Measurements from ENCODE around the gene ETV4. TPM values are rescaled to one million over a fixed set of nuclear protein-coding genes. Genes with fewer than 3 reads are reported as not detected.

Gene ETV4
- 0.38 TPM for total RNA-seq
- 0.34 TPM for polyA plus RNA-seq
- long read RNA-seq, donor 1, result 0 reads
- long read RNA-seq, donor 2, result 0 reads
- long read RNA-seq, donor 3, result 0 reads
- long read RNA-seq, donor 4, result 0 reads
- long read RNA-seq, donor 5, partial matches to known transcripts, result 0 of 1 reads
- long read RNA-seq, donor 5, other reads (novel, unspliced or antisense), result 0 of 1 reads
- long read RNA-seq, donor 6, result 0 reads
- long read RNA-seq, donor 7, partial matches to known transcripts, result 7 of 7 reads
- long read RNA-seq, donor 7, other reads (novel, unspliced or antisense), result 0 of 7 reads
- long read RNA-seq, donor 8, result 0 reads
- long read RNA-seq, donor 9, result 0 reads
- long read RNA-seq, donor 10, result 0 reads

DNA sequence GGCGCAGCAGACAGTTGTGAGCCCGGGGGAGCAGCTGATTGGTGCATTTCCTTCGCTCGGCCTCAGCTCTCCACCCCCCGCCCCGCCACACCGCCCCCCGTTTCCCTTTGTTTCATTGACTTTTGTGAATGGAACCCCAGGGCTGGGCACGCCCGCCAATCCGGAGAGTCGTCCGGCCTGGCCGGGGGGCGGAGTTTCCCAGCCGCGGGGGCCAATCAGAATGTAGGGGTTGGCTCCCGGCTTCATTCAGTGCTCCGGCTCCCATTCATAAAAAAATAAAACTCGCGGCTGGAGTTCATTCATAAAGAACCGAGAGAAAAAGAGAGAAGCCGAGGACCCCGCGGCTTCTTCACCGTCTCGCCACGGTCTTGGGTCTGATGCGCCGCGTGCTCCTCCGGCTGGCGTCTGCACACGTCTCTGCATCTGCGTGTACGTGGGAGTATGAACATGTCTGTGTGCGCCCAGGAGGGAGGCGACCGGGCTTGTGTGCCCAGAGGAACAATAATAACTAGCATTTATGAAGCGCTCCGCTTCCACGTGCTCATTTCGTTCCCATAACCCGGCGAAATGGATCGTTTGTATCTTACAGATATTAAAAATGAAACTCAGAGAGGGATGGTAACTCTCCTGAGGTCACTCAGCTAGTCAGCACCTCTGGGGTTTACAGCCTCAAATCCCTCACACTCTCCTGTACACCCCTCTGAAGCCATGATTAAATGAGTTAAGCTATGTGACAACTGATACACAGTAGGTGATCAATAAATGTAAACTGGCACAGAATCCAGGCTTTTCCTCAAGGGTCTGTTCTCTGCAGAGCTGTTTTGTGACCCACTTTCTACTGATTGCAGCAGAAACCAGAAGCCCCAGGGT lies at the start of gene ETV4:
Gene ETV4, minus strand, starts transcription at position 22 of the 870 bp plus-strand sequence. CDS start 723 bp downstream, outside the sequence.
- Histone ChIP-seq H3K4me3 (ENCODE audit: low read length in 2 of 2) (peak within 1 kb of the TSS; percentile 19 to 48), H3K4me1 (ENCODE audit: control insufficient read depth in 2 of 2, insufficient read depth in 2 of 2, low read length in 2 of 2) (peaks cover 10 to 11% of the 10 kb centered on the region in 2 donors), H3K9me3 (ENCODE audit: control insufficient read depth in 2 of 2, insufficient read depth in 1 of 2, low read length in 1 of 2) (peaks cover 0 to 1% of the 10 kb centered on the region in 2 donors), H3K27ac (ENCODE audit: low read depth in 1 of 2, low read length in 1 of 2) (no peak within 1 kb of the TSS), H3K27me3 (ENCODE audit: control insufficient read depth in 2 of 2, insufficient read depth in 1 of 2, low read length in 1 of 2) (peaks cover 69 to 90% of the 10 kb centered on the region in 2 donors), H3K36me3 (ENCODE audit: control insufficient read depth in 2 of 2, insufficient read depth in 2 of 2, low read length in 1 of 2) (no peaks in the 10 kb centered on the region)
- WGBS, result 2% methylated on average over 46 of the region's 46 CpGs
- DNase-seq (ENCODE audit: low read depth in 6 of 9, low spot score in 9 of 9), result peak; percentile 57 to 94 (median 84)

DNA sequence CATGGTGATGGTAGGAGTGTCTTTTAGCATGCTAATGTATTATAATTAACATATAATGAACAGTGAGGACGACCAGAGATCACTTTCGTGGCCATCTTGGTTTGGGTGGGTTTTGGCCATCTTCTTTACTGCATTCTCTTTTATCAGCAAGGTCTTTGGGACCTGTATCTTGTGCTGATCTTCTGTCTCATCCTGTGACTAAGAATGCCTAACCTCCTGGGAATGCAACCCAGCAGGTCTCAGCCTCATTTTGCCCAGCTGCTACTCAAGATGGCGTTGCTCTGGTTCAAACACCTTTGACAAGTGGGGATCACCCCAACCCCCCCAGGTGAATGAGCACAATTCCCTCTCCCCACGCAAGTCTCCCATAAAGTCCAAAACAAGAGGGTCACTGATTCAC lies 49.3 kb upstream of the ETV4 start:
- WGBS, result 69% methylated on average over 4 of the region's 4 CpGs

DNA sequence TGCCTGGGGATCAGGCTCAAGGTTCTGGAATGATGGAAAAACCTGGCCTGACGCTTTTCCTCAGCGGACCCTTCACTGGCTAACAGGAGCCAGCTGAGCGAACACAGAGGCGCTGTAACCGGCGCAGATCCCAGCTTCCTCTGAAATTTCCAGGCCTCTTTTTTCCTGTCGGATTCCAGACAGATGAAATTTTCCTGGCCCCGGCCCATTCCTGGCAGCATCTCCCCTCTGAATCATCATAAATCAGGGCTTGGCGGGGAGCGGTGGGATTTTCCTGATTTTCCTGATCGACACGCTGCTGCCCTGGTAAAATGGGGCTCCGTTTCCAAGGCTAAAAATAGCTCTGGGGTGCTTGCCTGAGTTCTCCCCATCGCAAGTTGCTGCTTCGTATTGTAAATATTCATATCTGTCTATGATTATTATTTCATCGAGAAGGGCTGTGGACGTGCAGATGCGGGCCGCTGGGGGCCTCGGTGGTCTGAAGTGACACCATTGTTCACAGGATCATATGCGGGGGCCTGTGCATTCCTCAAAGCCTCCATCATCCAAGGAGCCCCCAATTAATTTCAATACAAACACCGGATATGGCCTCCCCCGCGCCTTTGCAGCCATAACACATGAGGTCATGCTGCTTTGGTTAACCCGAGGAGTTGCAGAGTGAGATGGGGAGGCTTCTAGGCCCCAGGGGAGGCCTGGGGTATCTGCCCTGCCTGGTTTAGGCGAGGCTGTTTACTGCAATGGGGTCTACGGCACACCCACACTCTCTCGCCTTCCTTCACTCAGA lies 45.8 kb upstream of the ETV4 start:
- Histone ChIP-seq H3K36me3 (ENCODE audit: control insufficient read depth in 2 of 2, insufficient read depth in 2 of 2, low read length in 1 of 2) (no peaks in the 10 kb centered on the region), H3K27me3 (ENCODE audit: control insufficient read depth in 2 of 2, insufficient read depth in 1 of 2, low read length in 1 of 2) (no peaks in the 10 kb centered on the region), H3K27ac (ENCODE audit: low read depth in 1 of 2, low read length in 1 of 2) (peak overlapping the region in 1 of 2 donors; percentile 64), H3K9me3 (ENCODE audit: control insufficient read depth in 2 of 2, insufficient read depth in 1 of 2, low read length in 1 of 2) (no peaks in the 10 kb centered on the region), H3K4me3 (ENCODE audit: low read length in 2 of 2) (no peak overlapping the region), H3K4me1 (ENCODE audit: control insufficient read depth in 2 of 2, insufficient read depth in 2 of 2, low read length in 2 of 2) (peaks cover 0 to 3% of the 10 kb centered on the region in 2 donors)
- DNase-seq (ENCODE audit: low read depth in 6 of 9, low spot score in 9 of 9), result no peak
- 94% methylated on average over 28 of the region's 28 CpGs for WGBS

More for the DNA sequence above, 49.3 kb upstream of the ETV4 start:
- DNase-seq (ENCODE audit: low read depth in 6 of 9, low spot score in 9 of 9), result no peak
- no peak overlapping the region for H3K27ac ChIP-seq (ENCODE audit: low read depth in 1 of 2, low read length in 1 of 2)
- H3K4me3 ChIP-seq (ENCODE audit: low read length in 2 of 2), result no peak overlapping the region
- H3K9me3 ChIP-seq (ENCODE audit: control insufficient read depth in 2 of 2, insufficient read depth in 1 of 2, low read length in 1 of 2), result no peaks in the 10 kb centered on the region
- no peaks in the 10 kb centered on the region for H3K27me3 ChIP-seq (ENCODE audit: control insufficient read depth in 2 of 2, insufficient read depth in 1 of 2, low read length in 1 of 2)
- H3K36me3 ChIP-seq (ENCODE audit: control insufficient read depth in 2 of 2, insufficient read depth in 2 of 2, low read length in 1 of 2), result no peaks in the 10 kb centered on the region
- H3K4me1 ChIP-seq (ENCODE audit: control insufficient read depth in 2 of 2, insufficient read depth in 2 of 2, low read length in 2 of 2), result peaks cover 0 to 3% of the 10 kb centered on the region in 2 donors

DNA sequence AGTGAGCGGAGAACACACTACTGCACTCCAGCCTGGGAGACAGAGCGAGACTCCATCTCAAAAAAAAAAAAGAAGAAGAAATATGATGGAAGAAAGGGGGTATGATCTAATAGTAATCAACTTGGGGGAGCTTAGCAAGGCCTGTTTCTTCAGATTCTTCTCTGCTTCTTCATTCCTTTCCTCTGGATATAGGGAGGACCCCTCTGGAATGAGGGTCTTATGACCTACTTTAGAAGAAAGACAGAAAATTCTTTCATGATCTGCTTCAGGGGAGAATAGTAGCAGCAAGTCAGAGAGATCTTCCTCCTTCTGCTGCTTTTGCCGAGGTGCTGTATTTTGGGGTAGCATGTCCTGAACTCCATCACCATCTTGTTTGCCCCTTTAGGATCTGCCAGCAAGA lies 44.9 kb upstream of the ETV4 start:
- Histone ChIP-seq H3K27ac (ENCODE audit: low read depth in 1 of 2, low read length in 1 of 2) (peak overlapping the region in 1 of 2 donors; percentile 64), H3K9me3 (ENCODE audit: control insufficient read depth in 2 of 2, insufficient read depth in 1 of 2, low read length in 1 of 2) (no peaks in the 10 kb centered on the region), H3K27me3 (ENCODE audit: control insufficient read depth in 2 of 2, insufficient read depth in 1 of 2, low read length in 1 of 2) (no peaks in the 10 kb centered on the region), H3K4me3 (ENCODE audit: low read length in 2 of 2) (no peak overlapping the region), H3K36me3 (ENCODE audit: control insufficient read depth in 2 of 2, insufficient read depth in 2 of 2, low read length in 1 of 2) (no peaks in the 10 kb centered on the region), H3K4me1 (ENCODE audit: control insufficient read depth in 2 of 2, insufficient read depth in 2 of 2, low read length in 2 of 2) (peaks cover 0 to 3% of the 10 kb centered on the region in 2 donors)
- DNase-seq (ENCODE audit: low read depth in 6 of 9, low spot score in 9 of 9), result no peak
- 98% methylated on average over 3 of the region's 3 CpGs for WGBS

DNA sequence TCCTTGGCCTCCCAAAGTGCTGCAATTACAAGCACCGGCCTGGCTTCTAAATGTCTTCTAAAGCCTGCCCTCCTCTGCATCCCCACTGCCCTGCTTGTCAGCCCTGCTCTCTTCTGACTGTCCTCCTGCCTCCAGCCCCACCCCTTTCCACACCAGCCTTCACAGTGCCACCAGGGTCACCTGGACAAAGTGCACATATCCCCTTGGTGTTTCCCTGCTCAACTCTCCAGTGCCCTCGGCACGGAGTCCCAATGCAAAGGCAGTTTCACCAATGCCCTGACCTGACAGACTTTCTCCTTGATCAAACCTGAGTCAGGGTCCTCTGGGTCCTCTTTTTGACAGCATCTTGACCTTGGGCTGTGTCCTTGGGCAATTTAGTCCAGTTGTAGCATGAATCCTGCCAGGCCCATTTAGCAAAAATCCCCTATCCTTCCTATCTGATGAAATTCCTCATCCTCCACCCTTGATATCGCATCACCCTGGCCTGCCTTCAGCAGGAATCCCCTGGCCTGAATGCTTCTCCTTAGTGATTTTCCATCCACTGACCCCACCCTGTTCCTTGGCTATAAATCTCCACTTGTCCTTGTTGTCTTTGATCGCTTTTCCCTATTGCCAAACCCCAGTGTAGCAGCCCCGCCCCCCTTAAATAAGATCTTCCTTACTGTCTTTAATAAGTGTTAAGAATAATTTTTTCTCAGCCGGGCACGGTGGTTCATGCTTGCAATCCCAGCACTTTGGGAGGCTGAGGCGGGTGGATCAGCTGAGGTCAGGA lies 42.7 kb upstream of the ETV4 start:
- Histone ChIP-seq H3K27me3 (ENCODE audit: control insufficient read depth in 2 of 2, insufficient read depth in 1 of 2, low read length in 1 of 2) (no peaks in the 10 kb centered on the region), H3K36me3 (ENCODE audit: control insufficient read depth in 2 of 2, insufficient read depth in 2 of 2, low read length in 1 of 2) (no peaks in the 10 kb centered on the region), H3K4me3 (ENCODE audit: low read length in 2 of 2) (no peak overlapping the region), H3K4me1 (ENCODE audit: control insufficient read depth in 2 of 2, insufficient read depth in 2 of 2, low read length in 2 of 2) (peaks cover 0 to 3% of the 10 kb centered on the region in 2 donors), H3K27ac (ENCODE audit: low read depth in 1 of 2, low read length in 1 of 2) (no peak overlapping the region), H3K9me3 (ENCODE audit: control insufficient read depth in 2 of 2, insufficient read depth in 1 of 2, low read length in 1 of 2) (no peaks in the 10 kb centered on the region)
- 94% methylated on average over 9 of the region's 9 CpGs for WGBS
- DNase-seq (ENCODE audit: low read depth in 6 of 9, low spot score in 9 of 9), result no peak

DNA sequence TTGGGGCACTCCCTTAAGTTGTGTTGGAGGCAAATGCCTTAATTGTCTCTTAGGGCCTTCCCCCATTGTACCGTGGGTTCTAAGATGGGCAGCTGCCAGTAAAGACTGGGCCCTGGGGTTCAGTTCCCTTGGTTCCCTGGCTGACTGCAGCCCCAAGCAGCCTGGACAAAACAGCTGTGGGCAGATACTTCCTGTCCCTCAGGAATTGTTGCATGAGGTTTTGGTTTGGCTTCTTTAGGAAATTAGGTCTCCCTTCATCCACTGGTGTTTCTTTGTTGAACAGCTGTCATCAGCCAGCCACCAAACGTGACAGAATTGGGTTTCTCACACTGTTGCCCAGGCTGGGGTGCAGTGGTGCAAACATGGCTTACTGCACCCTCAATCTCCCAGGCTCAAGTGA lies 42.0 kb upstream of the ETV4 start:
- H3K4me3 ChIP-seq (ENCODE audit: low read length in 2 of 2), result no peak overlapping the region
- no peak overlapping the region for H3K27ac ChIP-seq (ENCODE audit: low read depth in 1 of 2, low read length in 1 of 2)
- no peaks in the 10 kb centered on the region for H3K9me3 ChIP-seq (ENCODE audit: control insufficient read depth in 2 of 2, insufficient read depth in 1 of 2, low read length in 1 of 2)
- WGBS, result 82% methylated on average over 2 of the region's 2 CpGs
- DNase-seq (ENCODE audit: low read depth in 6 of 9, low spot score in 9 of 9), result no peak
- no peaks in the 10 kb centered on the region for H3K27me3 ChIP-seq (ENCODE audit: control insufficient read depth in 2 of 2, insufficient read depth in 1 of 2, low read length in 1 of 2)
- H3K36me3 ChIP-seq (ENCODE audit: control insufficient read depth in 2 of 2, insufficient read depth in 2 of 2, low read length in 1 of 2), result no peaks in the 10 kb centered on the region
- peaks cover 0 to 3% of the 10 kb centered on the region in 2 donors for H3K4me1 ChIP-seq (ENCODE audit: control insufficient read depth in 2 of 2, insufficient read depth in 2 of 2, low read length in 2 of 2)

DNA sequence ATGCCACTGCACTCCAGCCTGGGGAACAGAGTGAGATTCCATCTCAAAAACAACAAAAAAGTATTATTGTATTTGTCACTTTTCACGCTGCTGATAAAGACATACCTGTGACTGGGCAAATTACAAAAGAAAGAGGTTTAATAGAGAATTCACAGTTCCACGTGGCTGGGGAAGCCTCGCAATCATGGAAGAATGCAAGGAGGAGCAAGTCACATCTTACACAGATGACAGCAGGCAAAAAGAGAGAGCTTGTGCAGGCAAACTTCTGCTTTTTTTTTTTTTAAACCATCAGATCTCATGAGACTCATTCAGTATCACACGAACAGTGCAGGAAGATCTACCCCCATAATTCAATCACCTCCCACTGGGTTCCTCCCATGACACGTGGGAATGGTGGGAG lies 41.5 kb upstream of the ETV4 start:
- 87% methylated on average over 5 of the region's 5 CpGs for WGBS
- Histone ChIP-seq H3K4me1 (ENCODE audit: control insufficient read depth in 2 of 2, insufficient read depth in 2 of 2, low read length in 2 of 2) (peaks cover 0 to 3% of the 10 kb centered on the region in 2 donors), H3K27me3 (ENCODE audit: control insufficient read depth in 2 of 2, insufficient read depth in 1 of 2, low read length in 1 of 2) (no peaks in the 10 kb centered on the region), H3K9me3 (ENCODE audit: control insufficient read depth in 2 of 2, insufficient read depth in 1 of 2, low read length in 1 of 2) (no peaks in the 10 kb centered on the region), H3K36me3 (ENCODE audit: control insufficient read depth in 2 of 2, insufficient read depth in 2 of 2, low read length in 1 of 2) (no peaks in the 10 kb centered on the region), H3K4me3 (ENCODE audit: low read length in 2 of 2) (no peak overlapping the region), H3K27ac (ENCODE audit: low read depth in 1 of 2, low read length in 1 of 2) (no peak overlapping the region)
- no peak for DNase-seq (ENCODE audit: low read depth in 6 of 9, low spot score in 9 of 9)

DNA sequence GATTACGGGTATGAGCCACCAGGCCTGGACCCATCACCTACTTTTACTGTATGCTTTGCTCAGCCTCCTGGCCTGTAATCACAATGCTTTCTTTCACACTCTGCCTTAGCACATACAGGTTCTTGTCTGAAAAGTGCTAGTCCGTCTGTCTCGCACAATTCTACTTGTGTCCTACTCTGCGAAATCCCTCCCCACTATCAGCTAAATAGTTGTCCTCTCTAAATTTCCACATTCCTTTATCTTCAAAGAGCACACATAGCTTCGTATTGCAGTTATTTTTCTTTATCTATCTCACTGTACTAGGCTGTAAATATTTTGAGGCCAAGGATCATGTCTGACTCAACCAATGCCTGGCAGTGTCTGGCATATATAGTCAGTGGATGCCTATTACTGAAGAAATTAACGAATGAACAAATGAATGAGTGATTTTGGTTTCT lies 38.5 kb upstream of the ETV4 start:
- WGBS, result 96% methylated on average over 6 of the region's 6 CpGs
- no peak overlapping the region for H3K4me3 ChIP-seq (ENCODE audit: low read length in 2 of 2)
- no peaks in the 10 kb centered on the region for H3K36me3 ChIP-seq (ENCODE audit: control insufficient read depth in 2 of 2, insufficient read depth in 2 of 2, low read length in 1 of 2)
- no peak for DNase-seq (ENCODE audit: low read depth in 6 of 9, low spot score in 9 of 9)
- H3K9me3 ChIP-seq (ENCODE audit: control insufficient read depth in 2 of 2, insufficient read depth in 1 of 2, low read length in 1 of 2), result no peaks in the 10 kb centered on the region
- H3K27me3 ChIP-seq (ENCODE audit: control insufficient read depth in 2 of 2, insufficient read depth in 1 of 2, low read length in 1 of 2), result peaks cover 0 to 2% of the 10 kb centered on the region in 2 donors
- H3K4me1 ChIP-seq (ENCODE audit: control insufficient read depth in 2 of 2, insufficient read depth in 2 of 2, low read length in 2 of 2), result no peaks in the 10 kb centered on the region
- H3K27ac ChIP-seq (ENCODE audit: low read depth in 1 of 2, low read length in 1 of 2), result no peak overlapping the region
